D341Med (cell line): ENCODE results near the gene TMEM116.

ENCODE experiments used
- DNase-seq: peaks from one replicate; pipeline ENCODE4 v3.0.0; 2012; ENCODE audit warnings: low spot score

TMEM116 gene

DNA sequence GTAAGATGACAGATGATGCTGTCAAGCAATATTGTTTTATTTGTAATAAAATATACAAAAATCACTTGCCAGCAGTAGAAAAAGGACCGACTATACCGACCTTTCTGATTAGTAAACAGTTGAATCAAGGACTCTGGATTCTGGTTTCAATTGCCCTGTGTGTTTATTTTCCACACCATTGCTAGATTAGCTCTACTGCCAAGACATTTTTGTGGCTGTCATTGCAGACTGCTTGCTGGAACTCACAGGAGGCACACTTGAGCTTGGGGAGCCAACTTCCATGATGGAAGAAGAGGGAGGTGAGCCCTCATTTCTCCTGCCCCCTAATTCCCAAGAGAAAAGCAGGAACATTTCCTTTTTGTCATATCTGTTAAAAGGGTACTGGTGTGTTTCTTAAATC is 119.7 kb downstream of the TMEM116 start:
- no peak for DNase-seq

DNA sequence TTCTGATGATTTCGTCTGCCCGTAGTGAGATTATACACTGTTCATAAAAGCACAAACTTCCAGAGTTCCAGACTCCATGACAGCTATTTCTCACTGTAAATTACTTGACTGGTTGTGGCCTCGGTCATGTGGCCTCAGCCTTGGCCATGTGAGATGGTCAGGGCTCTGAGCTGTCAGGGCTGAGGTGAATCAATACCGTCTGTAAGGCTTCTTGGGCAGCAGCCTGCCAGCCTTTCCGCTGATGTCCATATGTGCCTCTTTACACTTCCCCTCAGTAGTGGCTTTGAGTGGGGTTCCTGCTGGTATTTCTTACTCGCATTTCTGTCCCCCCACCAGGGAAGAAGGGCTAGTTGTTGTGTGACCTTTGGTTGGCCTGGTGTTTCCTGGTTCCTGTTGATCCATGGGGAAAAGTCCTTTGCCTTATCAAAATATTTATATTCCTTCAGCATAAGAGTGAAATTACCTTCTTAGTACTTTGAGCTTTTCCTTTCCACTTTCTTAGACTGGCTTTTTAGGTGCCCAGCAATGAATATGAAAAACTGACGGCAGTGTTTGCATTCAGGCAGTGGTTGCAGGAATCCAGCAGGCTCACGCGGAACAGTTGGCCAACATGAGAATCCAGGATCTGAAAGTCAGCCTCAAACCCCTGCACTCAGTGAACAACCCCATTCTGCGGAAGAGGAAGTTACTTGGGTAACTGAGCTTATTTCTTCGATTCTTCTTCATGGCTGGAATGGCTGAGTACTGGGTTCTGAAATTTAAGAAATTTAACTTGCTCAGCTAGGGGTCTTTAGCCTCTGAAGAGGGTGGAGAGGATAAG is 124.8 kb downstream of the TMEM116 start:
- no peak for DNase-seq

DNA sequence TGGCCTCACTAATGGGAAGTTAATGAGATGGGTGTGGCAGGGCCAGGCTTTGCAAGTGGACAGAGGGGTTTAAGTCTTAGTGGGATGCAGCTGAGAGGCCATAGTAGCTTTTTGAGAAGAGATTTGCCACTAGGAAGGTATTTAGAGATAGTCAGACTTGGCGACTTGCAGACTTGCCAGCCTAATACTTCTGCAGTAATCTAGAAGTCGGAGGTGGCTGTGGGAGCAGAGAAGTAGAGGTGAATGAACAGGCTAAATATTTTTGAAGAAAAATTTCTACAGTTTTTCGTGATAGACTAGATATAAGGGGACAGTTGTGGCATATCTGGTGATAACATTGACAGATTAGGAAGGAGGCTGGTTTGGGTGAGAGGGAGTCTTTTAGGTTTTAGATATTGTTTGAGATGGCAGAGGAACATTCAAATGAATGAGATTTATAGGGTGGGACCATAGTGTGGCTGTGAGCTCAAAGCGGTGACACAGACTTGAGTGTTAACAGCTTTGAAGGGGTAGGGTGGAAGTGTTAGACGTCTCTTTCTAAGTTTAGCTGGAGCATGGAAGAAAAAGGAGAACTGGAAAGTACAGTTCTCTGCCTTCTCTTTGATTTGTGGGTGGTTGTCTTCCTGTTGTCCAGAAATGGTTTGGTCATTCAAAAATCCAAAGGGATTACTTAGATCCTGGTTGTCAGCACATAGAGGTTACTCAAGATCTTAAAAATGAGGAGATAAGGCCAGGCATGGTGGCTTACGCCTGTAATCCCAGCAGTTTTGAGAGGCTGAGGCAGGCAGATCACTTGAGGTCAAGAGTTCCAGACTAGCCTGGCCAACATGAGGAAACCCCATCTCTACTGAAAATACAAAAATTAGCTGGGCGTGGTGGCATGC is 126.1 kb downstream of the TMEM116 start:
- no peak for DNase-seq

DNA sequence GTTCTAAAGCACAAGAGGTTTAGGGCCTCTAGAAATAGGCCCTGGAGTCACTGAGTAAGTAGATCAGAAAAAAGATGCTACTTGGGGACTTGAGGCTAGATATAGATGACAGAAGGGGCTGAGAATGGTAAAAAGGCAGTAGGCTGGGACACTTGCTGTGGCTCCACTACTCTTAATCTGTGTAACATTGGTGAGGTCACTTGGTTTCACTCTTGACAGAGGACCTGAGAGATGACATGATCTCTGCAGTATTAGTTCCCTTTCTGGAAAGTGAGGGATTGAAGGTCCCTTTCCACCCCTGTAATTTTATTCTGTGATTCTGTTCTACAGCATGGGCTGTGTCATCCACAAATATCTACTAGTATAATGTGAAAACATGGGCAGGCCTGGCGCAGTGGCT is 131.2 kb downstream of the TMEM116 start:
- no peak for DNase-seq
